GM23338 (cell line): Measurements from ENCODE around the gene DAPK3. TPM values are rescaled to one million over a fixed set of nuclear protein-coding genes. Genes with fewer than 3 reads are reported as not detected.

ENCODE experiments used
- ATAC-seq: fragments of 200-7000 bp; cut with Tn5 transposase; 3 replicates; pipeline ENCODE4 v1.9.1; 2020
- DNase-seq: peaks from one replicate; pipeline ENCODE4 v3.0.0-alpha.2; 2015; ENCODE audit warnings: low spot score
- H2AFZ ChIP-seq: fragments of 200-600 bp; sonication (generic); 2 replicates; pipeline ENCODE4 v1.8.0; 2016; ENCODE audit warnings: antibody characterized with exemption, mild to moderate bottlenecking, moderate library complexity
- H3F3A ChIP-seq: fragments of 200-600 bp; sonication (generic); replicated peaks from 2 replicates; pipeline ENCODE4 v1.8.0; 2017; ENCODE audit warnings: antibody characterized with exemption, mixed run types, low read depth
- H3K27ac ChIP-seq: fragments of 200-600 bp; sonication (generic); 2 replicates; pipeline ENCODE4 v1.6.1; 2016; ENCODE audit warnings: low read depth
- H3K27me3 ChIP-seq: fragments of 200-600 bp; sonication (generic); 2 replicates; pipeline ENCODE4 v1.8.0; 2016; ENCODE audit warnings: mild to moderate bottlenecking, mixed run types, moderate library complexity; ENCODE audit not compliant: insufficient read depth
- H3K36me3 ChIP-seq: fragments of 200-600 bp; sonication (generic); 2 replicates; pipeline ENCODE4 v1.8.0; 2016; ENCODE audit warnings: mild to moderate bottlenecking; ENCODE audit not compliant: insufficient read depth
- H3K4me1 ChIP-seq: fragments of 200-600 bp; sonication (generic); 2 replicates; pipeline ENCODE4 v1.8.0; 2016; ENCODE audit warnings: mild to moderate bottlenecking, moderate library complexity; ENCODE audit not compliant: insufficient read depth
- H3K4me2 ChIP-seq: fragments of 200-600 bp; sonication (generic); 2 replicates; pipeline ENCODE4 v1.7.1; 2017; ENCODE audit warnings: mixed run types
- H3K4me3 ChIP-seq: fragments of 200-600 bp; sonication (generic); 2 replicates; pipeline ENCODE4 v1.6.1; 2016; ENCODE audit warnings: mixed run types
- H3K79me2 ChIP-seq: fragments of 200-600 bp; sonication (generic); replicated peaks from 2 replicates; pipeline ENCODE4 v1.8.0; 2017; ENCODE audit warnings: mild to moderate bottlenecking; ENCODE audit not compliant: insufficient read depth
- H3K9me2 ChIP-seq: fragments of 200-600 bp; sonication (generic); 2 replicates; pipeline ENCODE4 v1.8.0; 2017; ENCODE audit not compliant: insufficient read depth
- H4K20me1 ChIP-seq: fragments of 200-600 bp; sonication (generic); replicated peaks from 2 replicates; pipeline ENCODE4 v1.8.0; 2017; ENCODE audit warnings: mild to moderate bottlenecking; ENCODE audit not compliant: insufficient read depth
- H3K27ac Mint-ChIP-seq: 2 replicates; pipeline ENCODE4 v1.8.0; 2020; ENCODE audit warnings: inconsistent platforms, mild to moderate bottlenecking, moderate library complexity, mixed read lengths
- H3K27me3 Mint-ChIP-seq: 3 replicates; pipeline ENCODE4 v1.8.0; 2022; ENCODE audit warnings: low read depth, mild to moderate bottlenecking, moderate library complexity, mixed read lengths, inconsistent platforms; ENCODE audit not compliant: insufficient read depth, poor library complexity
- H3K36me3 Mint-ChIP-seq: 3 replicates; pipeline ENCODE4 v1.8.0; 2021; ENCODE audit warnings: low read depth, mild to moderate bottlenecking, inconsistent platforms, moderate library complexity, mixed read lengths
- H3K4me1 Mint-ChIP-seq: 3 replicates; pipeline ENCODE4 v1.8.0; 2020; ENCODE audit warnings: mild to moderate bottlenecking, inconsistent platforms, mixed read lengths
- H3K4me3 Mint-ChIP-seq: 3 replicates; pipeline ENCODE4 v1.8.0; 2021; ENCODE audit warnings: moderate library complexity, mild to moderate bottlenecking, inconsistent platforms, mixed read lengths
- H3K9me3 Mint-ChIP-seq: 3 replicates; pipeline ENCODE4 v1.8.0; 2020; ENCODE audit warnings: moderate library complexity, mild to moderate bottlenecking, inconsistent platforms, mixed read lengths
- CTCF ChIP-seq, 2 experiments: fragments of 200-600 bp in 1 of 2; sonication (generic) in 1 of 2; conservative IDR thresholded peaks; 2 replicates each; pipeline versions ENCODE4 v1.5.1 to v1.6.1; 2016 to 2017; ENCODE audit warnings: antibody characterized with exemption in 2 of 2, low read depth in 2 of 2, mild to moderate bottlenecking in 2 of 2, moderate library complexity in 1 of 2
- ETS1 ChIP-seq: IDR thresholded peaks from 2 replicates; pipeline ENCODE4 v1.6.1; 2016; ENCODE audit warnings: antibody characterized with exemption
- EZH2 ChIP-seq: fragments of 200-600 bp; sonication (generic); IDR thresholded peaks from one replicate; pipeline ENCODE4 v1.8.0; 2017; ENCODE audit warnings: antibody characterized with exemption, mild to moderate bottlenecking, low read depth; ENCODE audit not compliant: unreplicated experiment
- STAT1 ChIP-seq: IDR thresholded peaks from one replicate; pipeline ENCODE4 v1.6.1; 2016; ENCODE audit warnings: antibody characterized with exemption; ENCODE audit not compliant: unreplicated experiment
- ZNF114 ChIP-seq: fragments of 250-450 bp; sonication (Bioruptor Pico); IDR thresholded peaks from 2 replicates; pipeline ENCODE4 v1.5.0; 2020; ENCODE audit warnings: mild to moderate bottlenecking, moderate library complexity
- ZNF462 ChIP-seq: fragments of 250-450 bp; sonication (Bioruptor Pico); IDR thresholded peaks from 2 replicates; pipeline ENCODE4 v1.5.0; 2020; ENCODE audit warnings: mild to moderate bottlenecking, moderate library complexity
- polyA plus RNA-seq: library from polyadenylated mRNA; unstranded; fragments of >200 nt; fragmentation: Nextera tagmentation; extraction: Ambion mirVana; gene quantifications from 2 replicates; pipeline ENCODE4 v1.2.1, GENCODE V29; 2016
- total RNA-seq: library from RNA; depleted of rRNA; stranded (reverse); fragments of >200 nt; shearing (Covaris generic); gene quantifications from 2 replicates; pipeline ENCODE4 v1.2.3, GENCODE V29; 2014

Gene DAPK3
- total and polyA plus RNA-seq, 2 experiments from 2014 or later: 32.1 to 95.6 TPM

GRCh38 chr19:3977242-3978143, 6.6 kb upstream of the DAPK3 start:
- peaks cover 48% of the 10 kb centered on the region for H4K20me1 ChIP-seq
- H3K36me3 ChIP-seq: peaks cover 61% of the 10 kb centered on the region
- Mint-ChIP-seq H3K27ac (0 out of 2 replicates have a peak overlapping the region, but pooled peaks have one; percentile 21), H3K9me3 (no peaks in the 10 kb centered on the region), H3K36me3 (peaks cover 79% of the 10 kb centered on the region), H3K4me3 (no peak overlapping the region), H3K4me1 (peaks cover 9% of the 10 kb centered on the region), H3K27me3 (peaks cover 23% of the 10 kb centered on the region)
- no peaks in the 10 kb centered on the region for H3K4me1 ChIP-seq
- TF ChIP-seq CTCF (conservative IDR thresholded peaks at IDR 0.05; ENCODE audit: low read depth in 2 of 2) (peak in 1 of 2 experiments; percentile 24; a peak in 2 of 4 replicates), ZNF114 (CRISPR knock-in tag) (no peak)
- H3K79me2 ChIP-seq: peaks cover 48% of the 10 kb centered on the region
- no peaks in the 10 kb centered on the region for H3K27me3 ChIP-seq
- peak overlapping the region; percentile 78 for H3K27ac ChIP-seq
- no peak overlapping the region for H3K4me2 ChIP-seq
- ATAC-seq (peak; percentile 23), DNase-seq (peak; percentile 53)
- H3K9me2 ChIP-seq: no peaks in the 10 kb centered on the region
- no peak overlapping the region for H2AFZ ChIP-seq
- H3F3A ChIP-seq: peaks cover 76% of the 10 kb centered on the region
- no peak overlapping the region for H3K4me3 ChIP-seq

GRCh38 chr19:3976495-3977241, 5.8 kb upstream of the DAPK3 start:
- H3K27ac Mint-ChIP-seq: no peak overlapping the region; the same call in 1 of the 2 replicates
- Histone ChIP-seq H3K27ac (peak overlapping the region; percentile 55), H3K36me3 (peaks cover 55% of the 10 kb centered on the region), H4K20me1 (peaks cover 40% of the 10 kb centered on the region), H3K4me2 (no peak overlapping the region), H3K4me1 (no peaks in the 10 kb centered on the region; the same call in 1 of the 2 replicates), H3K27me3 (no peaks in the 10 kb centered on the region), H3K79me2 (peaks cover 40% of the 10 kb centered on the region), H3K4me3 (no peak overlapping the region), H3F3A (peaks cover 75% of the 10 kb centered on the region), H3K9me2 (no peaks in the 10 kb centered on the region), H2AFZ (no peak overlapping the region)
- H3K4me3 Mint-ChIP-seq: no peak overlapping the region
- no peaks in the 10 kb centered on the region for H3K9me3 Mint-ChIP-seq
- peaks cover 20% of the 10 kb centered on the region for H3K27me3 Mint-ChIP-seq
- DNase-seq: peak; percentile 7
- no peak for ATAC-seq
- peaks cover 5% of the 10 kb centered on the region; the same call in 2 of the 3 replicates for H3K4me1 Mint-ChIP-seq
- H3K36me3 Mint-ChIP-seq: peaks cover 72% of the 10 kb centered on the region
- no peak for TF ChIP-seq ETS1
- no peak for TF ChIP-seq EZH2
- no peak for TF ChIP-seq ZNF114 (CRISPR knock-in tag)
- no peak for TF ChIP-seq CTCF (conservative IDR thresholded peaks at IDR 0.05; ENCODE audit: low read depth in 2 of 2)
- TF ChIP-seq STAT1: no peak
- TF ChIP-seq ZNF462 (CRISPR knock-in tag): no peak
